Head of caudate nucleus (tissue), 42 donors: Measurements from ENCODE around the gene TPM2.
A peak's percentile ranks its signal among the peaks of the same experiment; 100 is the strongest.

Experiments
- DNase-seq, 42 donors: peaks; one replicate each; pipeline versions ENCODE4 v3.0.0 to v3.0.0-alpha.2; 2020 to 2021; ENCODE audit warnings: mixed read lengths in 7 of 42
- intact Hi-C: fragments of 100-400 bp; cut with DNase I; formaldehyde crosslinking; loops from one replicate; pipeline ENCODE4 v1.15.0; 2022

TPM2 gene

DNA sequence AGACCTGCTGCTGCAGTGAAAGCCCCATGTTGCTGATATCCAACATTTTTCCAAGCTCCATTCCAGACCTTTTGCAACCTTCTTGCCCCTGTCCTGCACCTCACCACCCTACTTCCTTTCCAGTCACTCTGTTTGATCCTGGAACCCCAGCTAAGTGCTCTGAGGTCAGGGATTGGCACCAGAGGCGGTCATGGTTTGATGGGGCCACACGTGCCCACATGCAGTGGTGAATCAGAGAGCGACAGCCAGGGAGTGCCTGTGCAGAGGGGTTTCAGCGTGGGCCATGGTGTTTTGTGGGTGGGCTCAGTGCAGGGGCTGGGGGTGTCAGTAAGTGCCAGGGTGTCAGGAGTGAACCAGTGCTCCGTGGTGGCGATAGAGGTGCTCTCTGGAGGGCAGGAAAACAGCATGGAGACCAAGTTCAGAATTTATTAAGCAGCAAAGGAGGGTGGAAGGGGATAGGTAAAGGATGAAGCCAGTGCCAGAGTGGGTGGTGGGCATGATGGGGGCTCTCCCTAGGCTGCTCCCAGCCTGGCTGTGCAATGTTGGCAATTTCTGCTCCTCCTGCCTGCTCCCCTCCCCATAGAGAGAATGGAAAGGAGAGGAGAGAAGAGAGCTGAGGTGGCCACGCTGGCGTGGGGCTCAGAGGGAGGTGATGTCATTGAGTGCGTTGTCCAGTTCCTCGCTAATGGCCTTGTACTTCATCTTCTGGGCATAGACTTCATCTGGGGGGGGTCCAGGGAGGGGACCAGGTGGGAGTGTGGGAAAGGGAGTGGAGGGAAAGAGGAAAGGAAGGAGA, 7.0 kb downstream of the TPM2 start:
- intact Hi-C loops: no loop called here

DNA sequence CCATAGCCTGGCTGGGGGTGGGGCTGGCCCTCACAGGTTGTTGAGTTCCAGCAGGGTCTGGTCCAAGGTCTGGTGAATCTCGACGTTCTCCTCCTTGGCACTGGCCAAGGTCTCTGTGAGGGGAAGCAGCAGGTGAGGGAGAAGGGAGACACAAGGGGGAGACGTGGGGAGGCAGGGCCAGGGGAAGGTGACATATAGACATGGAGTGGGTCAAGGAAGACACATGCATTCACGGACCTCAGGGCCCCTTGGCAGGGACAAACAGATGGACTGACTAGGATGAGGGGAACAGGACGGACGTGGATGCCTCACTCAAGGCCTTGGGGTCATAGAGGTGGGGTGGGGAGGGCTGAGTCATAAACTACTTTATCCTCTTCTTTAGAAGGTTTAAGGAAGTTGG, 7.7 kb downstream of the TPM2 start:
- no peak for DNase-seq
- intact Hi-C loops: no loop called here

More for the DNA sequence above, 7.0 kb downstream of the TPM2 start:
- no peak for DNase-seq

GRCh38 chr9:35681341-35682002, 8.3 kb downstream of the TPM2 start:
- intact Hi-C loops: no loop called here
- DNase-seq: no peak

GRCh38 chr9:35680331-35681105, 9.2 kb downstream of the TPM2 start:
- intact Hi-C loops: no loop called here
- DNase-seq: peak in 1 of 42 donors; percentile 19

- no peak for DNase-seq
- intact Hi-C loops: no loop called here
Measured at GRCh38 chr9:35679766-35680330, 9.9 kb downstream of the TPM2 start.

- DNase-seq: no peak
- intact Hi-C loops: no loop called here
Measured at GRCh38 chr9:35679091-35679490, 10.6 kb downstream of the TPM2 start.

DNA sequence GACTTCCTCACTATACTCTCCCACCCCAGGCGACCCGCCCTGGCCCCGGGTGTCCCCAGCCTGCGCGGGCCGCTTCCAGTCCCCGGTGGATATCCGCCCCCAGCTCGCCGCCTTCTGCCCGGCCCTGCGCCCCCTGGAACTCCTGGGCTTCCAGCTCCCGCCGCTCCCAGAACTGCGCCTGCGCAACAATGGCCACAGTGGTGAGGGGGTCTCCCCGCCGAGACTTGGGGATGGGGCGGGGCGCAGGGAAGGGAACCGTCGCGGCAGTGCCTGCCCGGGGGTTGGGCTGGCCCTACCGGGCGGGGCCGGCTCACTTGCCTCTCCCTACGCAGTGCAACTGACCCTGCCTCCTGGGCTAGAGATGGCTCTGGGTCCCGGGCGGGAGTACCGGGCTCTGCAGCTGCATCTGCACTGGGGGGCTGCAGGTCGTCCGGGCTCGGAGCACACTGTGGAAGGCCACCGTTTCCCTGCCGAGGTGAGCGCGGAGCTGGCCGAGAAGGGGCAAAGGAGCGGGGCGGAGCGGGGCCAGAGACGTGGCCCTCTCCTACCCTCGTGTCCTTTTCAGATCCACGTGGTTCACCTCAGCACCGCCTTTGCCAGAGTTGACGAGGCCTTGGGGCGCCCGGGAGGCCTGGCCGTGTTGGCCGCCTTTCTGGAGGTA, 13.9 kb downstream of the TPM2 start:
- DNase-seq: peak in 17 of 42 donors; percentile 17 to 60 (median 43)
- intact Hi-C loops: no loop called here

GRCh38 chr9:35675204-35675603, 14.5 kb downstream of the TPM2 start:
- DNase-seq: no peak
- intact Hi-C loops: no loop called here

DNA sequence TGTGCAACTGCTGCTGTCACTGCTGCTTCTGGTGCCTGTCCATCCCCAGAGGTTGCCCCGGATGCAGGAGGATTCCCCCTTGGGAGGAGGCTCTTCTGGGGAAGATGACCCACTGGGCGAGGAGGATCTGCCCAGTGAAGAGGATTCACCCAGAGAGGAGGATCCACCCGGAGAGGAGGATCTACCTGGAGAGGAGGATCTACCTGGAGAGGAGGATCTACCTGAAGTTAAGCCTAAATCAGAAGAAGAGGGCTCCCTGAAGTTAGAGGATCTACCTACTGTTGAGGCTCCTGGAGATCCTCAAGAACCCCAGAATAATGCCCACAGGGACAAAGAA, 15.7 kb downstream of the TPM2 start:
- intact Hi-C loops: no loop called here
- DNase-seq: no peak

- intact Hi-C loops: no loop called here
Measured at GRCh38 chr9:35673132-35674024, 16.3 kb downstream of the TPM2 start, which contains the start of gene CA9. Gene CA9, plus strand, starts transcription at chr9:35673928. Its CDS starts 32 bp downstream, at chr9:35673960.

DNA sequence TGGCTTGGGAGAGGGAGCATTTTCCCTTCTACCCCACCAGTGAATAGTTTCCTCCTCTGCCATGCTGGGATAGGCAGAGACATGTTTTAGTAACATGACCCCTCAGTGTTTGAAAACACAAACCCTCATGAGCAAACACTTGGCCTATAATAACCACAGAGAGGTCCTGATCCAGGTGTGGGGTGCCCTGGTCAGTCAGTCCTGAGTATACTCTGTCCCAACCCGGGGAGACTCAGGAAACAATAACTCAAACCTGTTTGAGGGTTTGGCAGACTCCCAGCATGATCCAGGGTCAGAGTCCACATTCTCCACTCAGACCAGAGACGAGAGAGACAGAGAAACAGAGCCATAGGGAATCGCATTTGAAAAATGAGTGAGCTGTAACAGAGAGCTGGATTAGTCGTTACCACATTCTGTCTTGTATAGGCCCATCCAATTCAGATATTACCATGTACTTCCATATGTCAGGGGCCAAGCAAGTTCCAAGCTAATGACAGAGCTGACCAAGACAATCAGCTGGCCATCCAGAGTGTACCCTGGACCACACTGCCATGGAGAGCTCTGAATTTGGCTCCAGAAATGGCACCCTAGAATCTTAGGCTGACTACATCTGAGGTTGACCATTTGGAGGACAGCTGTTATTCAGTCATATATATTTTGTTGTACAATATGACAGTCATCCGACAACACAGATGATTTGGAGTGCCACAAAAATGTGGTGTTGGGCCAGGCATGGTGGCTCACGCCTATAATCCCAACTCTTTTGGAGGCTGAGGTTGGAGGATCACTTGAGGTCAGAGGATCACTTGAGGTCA, 20.2 kb downstream of the TPM2 start:
- DNase-seq: no peak
- intact Hi-C loops: no loop called here

More at GRCh38 chr9:35673132-35674024, 16.3 kb downstream of the TPM2 start, which contains the start of gene CA9:
- peak in 7 of 42 donors; percentile 30 to 71 (median 36) for DNase-seq

DNA sequence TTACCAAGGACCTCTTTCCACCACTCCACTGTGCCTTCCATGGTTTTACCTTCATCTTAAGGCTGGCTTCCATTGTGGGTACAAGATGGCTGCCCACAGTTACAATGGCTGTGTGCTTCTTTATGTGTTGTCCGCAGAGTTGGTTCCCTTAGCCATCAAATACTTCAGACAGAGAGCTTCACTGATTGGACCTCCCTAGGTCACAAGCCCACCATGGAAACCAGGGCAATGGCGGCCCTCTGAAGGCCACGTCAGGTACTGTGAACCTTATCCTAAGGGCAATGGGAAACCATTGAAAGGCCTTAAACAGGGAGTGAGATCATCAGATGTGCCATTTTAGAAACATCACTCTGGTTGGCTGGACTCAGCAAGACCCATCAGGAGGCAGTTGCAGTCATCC, 21.8 kb downstream of the TPM2 start:
- no peak for DNase-seq
- intact Hi-C loops: no loop called here

DNA sequence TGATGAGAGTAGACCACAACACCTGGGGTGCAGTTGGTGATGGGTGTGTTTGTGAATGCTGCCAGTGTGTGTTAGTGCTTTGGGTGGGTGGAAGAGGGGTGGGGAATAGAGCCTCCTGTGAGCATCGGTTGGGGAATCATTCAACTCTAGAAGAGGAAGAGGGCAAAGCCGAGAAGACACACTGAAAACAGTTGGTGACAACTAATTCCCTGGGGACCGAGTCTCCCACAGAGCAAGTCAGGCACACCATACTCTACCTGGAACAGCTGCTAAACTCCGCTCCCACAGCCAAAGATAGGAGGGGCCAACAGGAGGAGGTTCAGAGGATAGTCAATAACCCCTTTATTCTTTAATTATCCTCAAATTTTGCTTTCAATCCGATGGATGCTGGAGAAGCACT, 23.2 kb downstream of the TPM2 start:
- intact Hi-C loops: no loop called here

DNA sequence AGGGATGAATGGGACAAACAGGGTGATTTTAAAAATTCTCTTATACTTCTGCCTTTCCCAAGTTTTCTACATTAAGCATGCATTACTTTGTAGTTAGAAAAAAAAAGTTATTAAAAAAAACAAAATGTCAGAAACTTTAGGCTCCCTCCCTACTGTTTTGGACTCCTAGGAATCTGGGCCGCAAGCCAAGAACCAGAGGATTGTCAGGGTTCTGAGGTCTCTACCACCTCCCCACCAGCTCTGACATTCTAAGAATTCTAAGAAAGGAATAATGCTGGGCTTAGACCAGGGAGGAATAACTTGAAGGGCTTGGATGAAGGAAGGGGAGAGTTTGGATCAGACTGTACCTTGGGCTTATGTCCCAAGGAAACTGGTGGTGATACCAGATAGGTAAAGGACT, 23.7 kb downstream of the TPM2 start:
- no peak for DNase-seq
- intact Hi-C loops: no loop called here

More for the DNA sequence above, 23.2 kb downstream of the TPM2 start:
- DNase-seq: no peak

GRCh38 chr9:35665471-35665818, 24.3 kb downstream of the TPM2 start:
- intact Hi-C loops: no loop called here
- DNase-seq: no peak

DNA sequence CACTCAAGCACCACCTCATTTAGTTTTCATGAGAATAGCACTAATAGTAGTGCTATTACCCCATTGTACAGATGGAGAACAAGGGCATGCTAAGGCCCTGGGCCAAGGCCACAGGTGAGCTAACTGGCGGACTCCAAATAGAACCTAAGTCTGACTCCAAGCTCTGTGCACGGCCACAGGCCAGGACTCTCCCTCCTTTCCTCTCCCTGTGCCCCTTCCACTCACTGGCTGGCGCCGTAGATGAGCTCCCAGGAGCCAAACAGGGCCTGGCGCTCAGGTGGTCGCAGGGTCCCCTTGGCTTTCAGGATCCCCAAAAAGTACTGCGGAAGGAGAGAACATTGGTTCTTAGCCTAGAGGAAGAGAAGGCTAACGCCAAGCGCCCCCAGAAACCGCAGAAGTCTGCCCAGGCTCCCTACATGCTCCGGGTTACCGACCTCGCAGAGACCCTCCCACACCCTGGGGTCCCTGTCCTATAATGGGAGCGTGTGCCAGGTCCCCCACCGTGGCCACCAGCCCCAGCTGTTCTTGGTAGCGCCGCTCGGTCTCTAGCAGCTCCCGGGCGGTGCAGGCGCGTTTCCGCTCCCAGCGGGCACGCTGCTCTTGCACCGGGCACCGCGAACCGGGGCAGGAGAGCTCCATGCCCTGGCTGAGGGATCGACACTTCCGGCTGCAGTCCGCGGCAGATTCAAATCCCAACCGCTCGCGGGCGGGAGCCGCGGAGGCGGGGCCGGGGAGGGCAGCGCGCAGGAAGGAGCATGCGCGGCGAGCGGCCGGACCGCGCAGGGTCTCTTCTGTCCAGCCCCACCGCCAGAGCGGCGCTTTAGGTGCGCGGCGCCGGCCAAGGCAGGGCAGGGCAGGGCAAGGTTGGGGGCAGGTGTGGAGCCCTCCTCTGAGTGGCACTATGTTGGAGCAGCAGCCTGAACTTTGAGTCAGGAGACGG, 24.9 kb downstream of the TPM2 start, which contains the start of gene ARHGEF39:
ARHGEF39 (minus strand) TSS at position 665 of the 940 bp plus-strand sequence; CDS start at position 639, 26 bp downstream.
- intact Hi-C loops: no loop called here

More for the DNA sequence above, 24.9 kb downstream of the TPM2 start, which contains the start of gene ARHGEF39:
- DNase-seq: peak; percentile 10 to 87 (median 73)
